Stimulated activated CD8-positive, alpha-beta memory T cell treated with anti-CD3 and anti-CD28 coated beads, Interleukin-7, amount 100 ng/mL, for 48 hours (primary cell): ENCODE data around the gene HOMER1.
A peak's percentile ranks its signal among the peaks of the same experiment; 100 is the strongest.
"Not testable (repeated sequence)": the region's sequence is repeated elsewhere in the genome, so short reads cannot be mapped to it uniquely, and the experiment has no call there.

Source experiments
- DNase-seq, 2 donors: peaks; one replicate each; pipeline ENCODE4 v3.0.0-alpha.2; 2020; ENCODE audit warnings: low read depth in 1 of 2; ENCODE audit errors: extremely low read depth in 1 of 2

HOMER1 gene

GRCh38 chr5:79517601-79518000, 3.7 kb upstream of the HOMER1 start:
- no peak for DNase-seq

GRCh38 chr5:79516986-79517385, 3.1 kb upstream of the HOMER1 start:
- no peak for DNase-seq

- not testable (repeated sequence) for DNase-seq
Observed at GRCh38 chr5:79516331-79516730, 2.4 kb upstream of the HOMER1 start.

- DNase-seq, result peak; percentile 77 to 78
Observed at GRCh38 chr5:79514391-79515105, 614 bp upstream of the HOMER1 start.

GRCh38 chr5:79513308-79513703, 628 bp downstream of the HOMER1 start:
- DNase-seq, result peak in 1 of 2 donors; percentile 25

GRCh38 chr5:79512471-79513307, 1.2 kb downstream of the HOMER1 start:
- DNase-seq, result no peak

GRCh38 chr5:79512049-79512448, 1.9 kb downstream of the HOMER1 start:
- no peak for DNase-seq

- DNase-seq, result no peak
Observed at GRCh38 chr5:79510638-79511037, 3.3 kb downstream of the HOMER1 start.

GRCh38 chr5:79509244-79509885, 4.6 kb downstream of the HOMER1 start:
- DNase-seq, result no peak

- DNase-seq, result no peak
Observed at GRCh38 chr5:79508794-79509193, 5.1 kb downstream of the HOMER1 start.

GRCh38 chr5:79508354-79508753, 5.6 kb downstream of the HOMER1 start:
- DNase-seq, result no peak

GRCh38 chr5:79507251-79508205, 6.4 kb downstream of the HOMER1 start:
- no peak for DNase-seq

GRCh38 chr5:79505138-79505537, 8.8 kb downstream of the HOMER1 start:
- DNase-seq, result no peak

GRCh38 chr5:79503794-79504495, 10.0 kb downstream of the HOMER1 start:
- no peak for DNase-seq

GRCh38 chr5:79499640-79500273, 14.2 kb downstream of the HOMER1 start:
- no peak for DNase-seq

- DNase-seq, result no peak
Observed at GRCh38 chr5:79495311-79495710, 18.6 kb downstream of the HOMER1 start.

- DNase-seq, result no peak
Observed at GRCh38 chr5:79493596-79494345, 20.2 kb downstream of the HOMER1 start.

GRCh38 chr5:79491690-79492317, 22.1 kb downstream of the HOMER1 start:
- no peak for DNase-seq
